ENCODE measurements around the gene AP3S2.
"Not testable (repeated sequence)": the region's sequence is repeated elsewhere in the genome, so short reads cannot be mapped to it uniquely, and the experiment has no call there.

The AP3S2 gene

DNA sequence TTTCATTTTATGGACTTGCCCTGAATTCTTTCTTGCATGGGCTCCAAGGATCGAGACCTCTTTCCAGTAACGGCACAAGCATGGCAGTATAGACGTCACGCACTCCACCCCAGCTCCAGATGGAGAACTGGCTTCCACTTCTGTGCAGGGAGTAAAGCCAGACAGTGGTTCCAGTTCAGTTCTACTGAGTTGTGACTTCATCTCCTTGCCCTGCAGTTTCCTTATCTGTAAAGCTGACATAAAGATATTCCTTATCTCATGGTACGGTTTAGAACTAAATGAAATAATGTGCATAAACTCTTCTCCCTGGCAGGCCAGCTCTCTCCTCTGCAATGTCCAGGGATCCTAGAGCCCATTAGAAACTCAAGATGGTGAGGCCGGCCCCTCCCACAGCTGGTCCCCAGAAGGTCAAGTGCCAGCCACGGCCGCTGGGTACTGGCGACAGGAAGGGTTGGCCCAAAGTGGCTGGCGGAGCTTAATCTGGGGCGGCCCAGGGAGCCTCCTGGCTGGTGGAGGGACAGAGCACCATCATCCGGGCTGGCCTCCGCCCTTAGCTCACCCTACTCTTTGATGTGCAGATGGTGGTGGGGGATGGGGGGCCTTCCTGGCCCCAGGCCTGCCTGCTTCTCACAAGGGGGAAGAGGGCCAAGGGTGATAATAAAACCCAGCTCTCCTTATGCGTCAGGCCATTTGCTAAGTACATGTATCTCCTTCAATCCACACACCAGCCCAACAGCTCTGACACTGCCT is 110.5 kb downstream of the AP3S2 start:
- ATAC-seq (ENCODE audit: insufficient read depth, low read depth) = no peak
- no peak for DNase-seq
- Histone ChIP-seq H3K4me3 (ENCODE audit: low read depth in 1 of 2, low read length in 2 of 2) (no peak overlapping the region), H3K9me3 (ENCODE audit: insufficient read depth, low read length, severe bottlenecking) (no peaks in the 10 kb centered on the region), H4K20me1 (ENCODE audit: insufficient read depth, low read length) (no peaks in the 10 kb centered on the region), H2AFZ (ENCODE audit: low read depth, low read length) (no peak overlapping the region), H3K27me3 (ENCODE audit: insufficient read depth, low read length, poor library complexity) (no peaks in the 10 kb centered on the region), H3K4me1 (ENCODE audit: insufficient read depth, low read length) (no peaks in the 10 kb centered on the region), H3K79me2 (ENCODE audit: insufficient read depth, low read length) (no peaks in the 10 kb centered on the region), H3K4me2 (ENCODE audit: insufficient read depth, low read length) (no peak overlapping the region), H3K27ac (ENCODE audit: low read length) (no peak overlapping the region), H3K36me3 (ENCODE audit: insufficient read depth, low read length) (no peaks in the 10 kb centered on the region), H3K9ac (ENCODE audit: low read depth, low read length) (no peak overlapping the region)
- no peak for TF ChIP-seq EZH2 (IDR thresholded peaks at IDR 0.05; ENCODE audit: borderline replicate concordance, low read depth, low read length, severe bottlenecking)

GRCh38 chr15:89782619-89782950 is 111.2 kb downstream of the AP3S2 start:
- DNase-seq; H3K36me3 ChIP-seq (ENCODE audit: insufficient read depth, low read length); H3K4me2 ChIP-seq (ENCODE audit: insufficient read depth, low read length); H3K27ac ChIP-seq (ENCODE audit: low read length); ATAC-seq (ENCODE audit: insufficient read depth, low read depth); H3K79me2 ChIP-seq (ENCODE audit: insufficient read depth, low read length); H3K9ac ChIP-seq (ENCODE audit: low read depth, low read length); H3K4me1 ChIP-seq (ENCODE audit: insufficient read depth, low read length); H3K27me3 ChIP-seq (ENCODE audit: insufficient read depth, low read length, poor library complexity); H3K9me3 ChIP-seq (ENCODE audit: insufficient read depth, low read length, severe bottlenecking); H3K4me3 ChIP-seq (ENCODE audit: low read depth in 1 of 2, low read length in 2 of 2); H2AFZ ChIP-seq (ENCODE audit: low read depth, low read length); H4K20me1 ChIP-seq (ENCODE audit: insufficient read depth, low read length): not testable (repeated sequence)

GRCh38 chr15:89781891-89782618 is 111.7 kb downstream of the AP3S2 start:
- no peaks in the 10 kb centered on the region for H4K20me1 ChIP-seq (ENCODE audit: insufficient read depth, low read length)
- no peak overlapping the region for H2AFZ ChIP-seq (ENCODE audit: low read depth, low read length)
- H3K9me3 ChIP-seq (ENCODE audit: insufficient read depth, low read length, severe bottlenecking) = no peaks in the 10 kb centered on the region
- no peak overlapping the region for H3K9ac ChIP-seq (ENCODE audit: low read depth, low read length)
- TF ChIP-seq CTCF (IDR thresholded peaks at IDR 0.05; ENCODE audit: borderline replicate concordance, extremely low read depth, low read length, poor library complexity, severe bottlenecking) = no peak
- TF ChIP-seq EZH2 (IDR thresholded peaks at IDR 0.05; ENCODE audit: borderline replicate concordance, low read depth, low read length, severe bottlenecking) = no peak
- no peak overlapping the region for H3K4me3 ChIP-seq (ENCODE audit: low read depth in 1 of 2, low read length in 2 of 2)
- DNase-seq (no peak), ATAC-seq (ENCODE audit: insufficient read depth, low read depth) (no peak)
- H3K79me2 ChIP-seq (ENCODE audit: insufficient read depth, low read length) = no peaks in the 10 kb centered on the region
- no peaks in the 10 kb centered on the region for H3K27me3 ChIP-seq (ENCODE audit: insufficient read depth, low read length, poor library complexity)
- H3K27ac ChIP-seq (ENCODE audit: low read length) = no peak overlapping the region
- H3K4me1 ChIP-seq (ENCODE audit: insufficient read depth, low read length) = no peaks in the 10 kb centered on the region
- no peak overlapping the region for H3K4me2 ChIP-seq (ENCODE audit: insufficient read depth, low read length)
- H3K36me3 ChIP-seq (ENCODE audit: insufficient read depth, low read length) = no peaks in the 10 kb centered on the region

DNA sequence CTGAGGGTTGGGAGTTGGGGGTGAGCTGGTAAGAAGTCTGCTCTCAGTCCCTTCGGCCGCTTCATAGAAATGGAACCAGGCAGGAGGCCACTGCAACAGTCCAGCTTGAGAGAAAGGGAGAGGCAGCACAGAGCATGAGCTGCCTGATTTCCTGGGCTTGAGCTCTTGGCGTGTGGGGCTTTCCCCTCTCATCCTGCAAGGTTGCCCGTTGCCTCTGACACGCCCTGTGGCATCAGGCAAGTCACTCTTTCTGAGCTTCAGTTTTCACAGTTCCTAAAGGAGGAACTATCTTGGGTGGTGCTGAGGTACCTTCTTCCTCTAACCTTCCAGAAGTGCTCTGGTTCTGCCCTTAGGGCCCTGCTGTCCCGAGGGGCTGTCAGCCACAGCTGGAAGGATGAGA is 112.7 kb downstream of the AP3S2 start:
- Histone ChIP-seq H3K4me2 (ENCODE audit: insufficient read depth, low read length) (no peak overlapping the region), H4K20me1 (ENCODE audit: insufficient read depth, low read length) (no peaks in the 10 kb centered on the region), H3K9me3 (ENCODE audit: insufficient read depth, low read length, severe bottlenecking) (no peaks in the 10 kb centered on the region), H3K36me3 (ENCODE audit: insufficient read depth, low read length) (no peaks in the 10 kb centered on the region), H3K9ac (ENCODE audit: low read depth, low read length) (no peak overlapping the region), H3K4me3 (ENCODE audit: low read depth in 1 of 2, low read length in 2 of 2) (no peak overlapping the region), H3K4me1 (ENCODE audit: insufficient read depth, low read length) (no peaks in the 10 kb centered on the region), H2AFZ (ENCODE audit: low read depth, low read length) (no peak overlapping the region), H3K27me3 (ENCODE audit: insufficient read depth, low read length, poor library complexity) (no peaks in the 10 kb centered on the region), H3K79me2 (ENCODE audit: insufficient read depth, low read length) (no peaks in the 10 kb centered on the region), H3K27ac (ENCODE audit: low read length) (no peak overlapping the region)
- DNase-seq (no peak), ATAC-seq (ENCODE audit: insufficient read depth, low read depth) (no peak)
- TF ChIP-seq EZH2 (IDR thresholded peaks at IDR 0.05; ENCODE audit: borderline replicate concordance, low read depth, low read length, severe bottlenecking) (no peak), CTCF (IDR thresholded peaks at IDR 0.05; ENCODE audit: borderline replicate concordance, extremely low read depth, low read length, poor library complexity, severe bottlenecking) (no peak)
